Activated T-helper 1 cell treated with Interleukin-2 at 50 U/mL for 16 hours (primary cell): Measurements from ENCODE around the gene TSHZ1.

ENCODE experiments used
- DNase-seq: peaks from one replicate; pipeline ENCODE4 v3.0.0-alpha.2; 2020; ENCODE audit warnings: low read depth

Gene TSHZ1

DNA sequence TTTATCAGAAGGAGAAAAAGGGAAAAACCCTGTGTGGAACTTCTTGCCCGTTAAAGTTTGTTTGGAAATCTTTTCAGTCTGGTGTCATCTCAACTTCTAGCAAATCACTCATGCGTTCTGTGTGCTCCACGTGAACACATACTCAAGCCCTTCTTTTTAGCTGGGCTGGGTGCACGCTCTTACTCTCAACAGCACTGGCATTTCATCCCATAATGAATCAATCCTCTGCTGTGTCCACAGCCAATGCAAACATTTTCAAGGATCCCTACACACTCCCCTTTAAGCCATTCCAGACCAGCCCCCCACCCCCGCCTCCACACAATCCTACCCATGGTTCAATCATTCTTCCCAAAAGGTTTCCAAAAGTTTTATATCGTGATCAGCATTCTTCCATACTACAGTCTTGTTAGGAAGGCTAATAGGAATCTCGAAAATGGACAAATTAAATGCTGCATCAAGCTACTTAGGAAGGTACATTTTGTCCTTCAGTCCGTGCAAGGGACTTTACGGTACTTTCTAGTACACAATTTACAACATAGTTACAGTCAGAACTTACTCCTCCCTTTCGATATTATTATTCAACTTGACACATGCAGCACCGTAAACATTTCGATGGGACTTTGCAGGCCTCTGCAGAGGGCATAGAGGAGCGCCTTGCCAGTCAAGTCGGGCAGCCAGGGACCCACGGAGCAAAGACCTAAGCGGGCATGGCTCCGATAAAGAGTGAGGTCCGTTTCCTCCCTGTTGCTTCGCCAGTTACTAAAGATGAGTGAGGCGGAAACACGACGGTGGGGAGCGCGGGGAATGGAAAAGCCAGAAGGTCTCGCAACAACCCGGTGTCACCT lies 3.1 kb upstream of the TSHZ1 start:
- no peak for DNase-seq

DNA sequence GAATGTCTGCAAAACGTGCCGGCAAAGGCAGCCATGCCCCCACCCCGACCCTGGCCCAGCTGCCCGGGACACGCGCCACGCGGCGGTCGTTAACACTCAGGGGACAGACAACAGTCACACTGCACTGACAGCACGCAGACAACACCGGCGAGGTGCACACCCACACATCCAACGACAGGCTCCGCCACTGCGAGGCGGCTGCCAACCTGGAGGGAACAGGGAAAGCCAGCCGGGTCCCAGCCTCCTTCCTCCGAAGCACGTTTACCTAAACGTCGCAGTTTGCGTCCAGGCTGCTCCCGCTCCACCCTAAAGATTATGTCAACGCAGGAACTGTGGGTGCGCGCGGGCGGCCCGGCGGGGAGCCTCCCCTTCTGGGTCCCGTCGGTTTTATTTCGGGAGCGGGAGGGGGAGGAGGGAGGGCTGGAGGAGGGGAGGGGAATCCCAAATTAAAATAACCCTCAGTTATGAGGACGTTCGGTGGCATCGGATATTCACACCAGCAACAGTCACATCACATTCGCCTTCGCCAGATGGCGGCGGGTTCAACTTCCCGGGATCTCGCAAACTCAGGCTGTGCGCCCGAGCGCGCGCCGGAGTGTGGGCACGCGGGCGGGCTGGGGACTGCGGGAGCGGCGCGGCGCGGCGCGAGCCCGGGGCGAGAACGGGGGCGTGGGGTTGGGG lies 2.3 kb upstream of the TSHZ1 start:
- DNase-seq = peak; percentile 20

DNA sequence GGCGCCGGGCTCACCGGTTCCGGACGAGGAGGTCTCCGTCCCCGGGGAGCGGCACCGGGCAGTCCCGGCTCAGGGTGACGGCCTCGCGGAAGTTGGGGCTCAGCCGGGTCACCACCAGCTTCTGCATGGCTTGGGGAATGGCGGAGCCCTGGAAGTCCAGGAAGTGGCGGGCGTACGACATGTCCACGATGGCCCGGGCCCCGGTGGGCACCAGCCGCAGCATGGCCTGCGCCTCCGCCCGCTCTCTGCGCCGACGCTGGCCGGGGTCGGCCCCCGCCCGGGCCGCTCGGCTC lies 1.8 kb upstream of the TSHZ1 start:
- no peak for DNase-seq

DNA sequence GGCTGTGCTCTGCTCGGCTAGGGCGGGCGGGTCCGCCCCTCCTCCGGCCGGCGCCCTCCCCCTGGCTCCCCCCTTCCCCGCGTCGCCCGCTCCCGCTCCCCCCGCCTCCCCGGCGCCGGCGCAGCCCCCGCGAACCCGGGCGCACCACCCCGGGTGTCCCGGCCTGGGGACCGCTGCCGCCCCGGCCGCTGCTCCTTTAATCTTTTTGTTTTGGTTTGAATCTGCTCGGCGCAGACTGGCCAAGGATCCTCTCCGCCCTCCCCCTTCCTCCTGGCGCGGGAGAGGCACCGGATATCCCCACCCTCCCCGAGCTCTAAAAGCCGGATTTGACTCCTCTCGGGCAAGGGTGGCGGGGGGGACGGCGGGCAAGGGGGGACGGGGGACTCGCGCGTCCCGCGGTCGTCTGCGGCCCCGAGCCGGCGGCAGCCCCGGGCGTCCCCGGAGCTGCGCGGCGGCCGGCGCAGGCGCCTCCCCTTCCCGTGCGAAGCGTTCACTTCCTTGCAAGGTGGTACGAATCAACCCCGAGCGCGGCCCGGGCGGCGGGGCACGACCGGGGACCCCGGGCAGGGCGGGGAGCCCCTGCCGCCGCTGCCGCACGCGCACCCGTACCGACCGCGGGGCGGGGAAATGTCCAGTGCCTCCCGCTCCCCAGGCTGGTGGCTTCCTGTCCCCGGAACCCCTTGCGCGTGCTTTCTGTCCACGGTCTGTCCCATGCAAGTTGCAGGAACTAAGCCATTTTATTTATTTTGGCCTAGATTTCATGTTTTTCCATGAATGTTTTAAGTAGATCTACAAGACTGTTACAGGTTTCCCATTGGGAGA lies 1.3 kb upstream of the TSHZ1 start, which contains the start of gene PTGR3:
TSS of gene PTGR3 (minus strand) at position 11 of the 822 bp plus-strand sequence. CDS start 81 bp downstream, outside the sequence.
- DNase-seq = peak; percentile 69

DNA sequence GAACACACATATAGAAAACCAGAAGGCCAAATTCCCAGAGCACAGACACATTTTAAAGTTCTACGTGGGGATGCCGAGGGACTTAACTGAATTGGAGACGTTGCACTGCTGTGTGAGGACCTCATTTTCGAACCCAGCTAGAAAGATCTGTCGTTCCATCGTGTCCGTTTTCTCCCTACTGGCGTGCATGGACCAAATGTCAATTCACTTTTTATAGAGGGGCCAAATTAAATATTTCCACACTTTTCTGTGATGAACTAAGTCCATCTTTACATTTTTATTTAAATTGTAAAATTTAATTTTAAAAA lies 692 bp upstream of the TSHZ1 start:
- no peak for DNase-seq

DNA sequence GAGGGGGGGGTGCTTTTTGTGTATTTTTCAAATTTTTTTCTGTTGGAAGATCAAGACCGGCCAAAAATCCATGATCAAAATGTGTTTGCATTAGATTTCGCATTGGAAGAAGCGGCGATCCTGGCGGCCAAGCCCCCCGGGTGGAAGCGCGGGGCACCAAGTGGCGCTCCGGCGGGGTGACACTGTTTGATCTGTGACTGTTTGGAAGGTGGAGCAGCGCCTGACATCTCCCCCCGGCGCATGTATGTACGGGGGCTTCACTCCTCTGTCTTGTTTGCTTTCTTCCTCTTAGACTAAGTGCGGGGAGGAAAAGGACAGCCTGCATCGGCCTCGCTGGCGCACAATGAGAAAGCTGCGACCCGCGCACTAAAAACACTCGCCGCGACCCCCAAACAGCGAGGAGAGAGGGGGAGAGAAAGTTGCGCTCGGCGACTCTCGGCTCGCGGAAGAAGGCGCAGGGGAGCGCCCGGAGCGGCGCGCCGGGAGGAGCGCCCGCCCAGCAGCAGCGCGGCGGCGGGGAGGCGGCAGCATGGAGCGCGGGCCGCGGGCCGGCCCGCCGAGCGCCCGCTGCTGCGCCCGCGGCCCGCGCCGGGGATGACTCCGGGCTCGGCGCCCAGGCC lies 515 bp downstream of the TSHZ1 start:
- DNase-seq = no peak

DNA sequence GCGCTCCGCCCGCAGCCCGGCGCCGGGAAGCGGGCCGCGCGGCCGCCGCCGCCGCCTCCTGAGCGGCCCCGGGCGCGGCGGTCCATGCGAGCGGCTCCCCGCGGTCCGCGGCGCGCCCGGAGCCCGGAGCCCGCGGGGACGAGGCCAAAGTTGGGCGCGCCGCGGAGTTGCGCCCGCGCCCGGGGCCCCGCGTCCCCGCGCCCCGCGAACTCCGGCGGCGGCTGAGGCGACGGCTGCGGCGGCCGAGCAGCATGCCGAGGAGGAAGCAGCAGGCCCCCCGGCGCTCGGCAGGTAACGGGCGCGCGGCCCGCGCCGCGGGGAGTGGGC lies 992 bp downstream of the TSHZ1 start:
- DNase-seq = no peak

DNA sequence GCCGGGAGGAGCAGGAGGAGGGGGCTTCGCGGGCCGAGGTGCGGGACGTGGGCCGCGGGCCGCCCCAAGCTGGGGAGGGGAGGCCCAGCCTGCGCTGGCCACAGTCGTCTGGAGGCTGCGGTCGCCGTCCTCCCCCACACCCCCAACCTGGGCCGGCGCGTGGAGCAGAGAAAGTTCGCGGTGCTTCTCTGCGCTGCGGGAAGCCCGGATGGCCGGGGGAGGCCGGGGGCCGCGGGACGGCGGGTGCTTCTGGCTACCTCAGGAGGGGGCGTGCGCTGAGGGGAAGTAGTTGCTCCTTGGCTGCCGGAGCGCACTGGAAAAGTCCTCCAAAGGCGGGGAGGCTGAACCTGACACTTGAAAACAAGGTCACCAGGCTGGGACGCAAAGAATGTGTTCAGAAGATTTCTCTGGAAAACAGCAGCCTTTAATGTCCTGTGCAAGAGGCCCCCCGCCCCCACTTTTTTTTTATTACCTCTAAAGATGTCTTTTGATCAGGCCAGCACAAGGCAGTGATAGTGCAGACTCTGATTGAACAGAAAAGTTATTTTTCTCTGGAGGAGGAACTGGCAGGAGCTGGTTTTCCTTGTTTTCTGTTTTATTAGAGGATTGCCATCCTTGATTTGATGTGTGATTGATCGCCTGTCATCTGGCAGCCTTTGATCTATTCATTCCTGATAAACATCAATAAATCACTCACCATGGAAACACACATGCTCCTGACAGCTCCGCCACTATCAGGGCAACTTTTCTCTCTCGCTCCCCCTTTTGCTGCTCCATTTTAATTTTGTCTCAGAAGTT lies 1.6 kb downstream of the TSHZ1 start:
- DNase-seq = no peak

DNA sequence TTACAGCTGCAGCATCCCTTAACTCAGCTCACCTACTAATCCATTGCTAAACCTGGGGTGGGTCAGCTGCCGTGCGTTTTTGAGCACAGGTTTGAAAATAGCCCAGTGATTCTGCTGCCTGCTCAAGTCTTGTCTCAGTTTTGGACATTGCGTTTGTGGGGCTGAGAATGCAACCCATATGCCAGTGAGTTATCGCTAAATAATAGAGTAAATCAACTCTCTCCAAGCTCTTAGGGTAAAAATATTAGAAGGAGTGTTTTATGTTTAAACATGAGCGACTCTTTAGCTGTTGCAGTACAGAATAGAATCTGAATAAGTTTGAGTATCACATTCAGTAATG lies 2.1 kb downstream of the TSHZ1 start:
- DNase-seq = no peak

DNA sequence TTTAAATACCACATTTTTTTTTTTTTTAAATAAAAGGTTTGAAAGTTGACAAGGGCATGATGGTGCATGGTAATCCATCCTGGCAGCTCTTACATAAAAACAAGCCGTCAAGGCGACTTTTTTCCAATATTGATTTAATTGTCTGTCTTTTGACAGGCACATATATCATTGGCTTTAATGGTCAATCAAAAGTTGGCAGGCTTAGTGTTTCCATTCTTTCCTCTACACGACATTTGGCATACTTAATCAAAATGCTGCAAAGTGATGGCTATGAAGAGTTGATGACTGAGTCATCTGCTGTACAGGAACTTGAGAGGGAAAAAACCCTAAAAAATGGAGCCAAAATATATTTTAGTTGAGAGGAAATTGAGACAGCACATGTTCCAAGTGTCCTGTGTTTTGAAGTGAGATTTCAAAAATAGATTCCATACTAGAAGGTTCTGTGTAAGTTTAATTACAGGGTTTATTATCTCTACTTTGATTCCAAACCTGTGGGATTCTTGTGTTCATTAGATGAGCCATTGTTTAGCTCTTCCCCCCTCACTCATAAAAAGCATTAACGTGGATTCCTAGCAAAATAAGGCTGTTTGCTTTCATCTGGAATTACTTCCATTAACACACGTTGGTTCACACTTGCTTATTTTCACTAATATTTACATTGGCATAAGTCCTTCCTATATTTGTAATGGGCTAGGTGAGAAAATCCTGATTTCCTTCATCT lies 3.2 kb downstream of the TSHZ1 start:
- no peak for DNase-seq

DNA sequence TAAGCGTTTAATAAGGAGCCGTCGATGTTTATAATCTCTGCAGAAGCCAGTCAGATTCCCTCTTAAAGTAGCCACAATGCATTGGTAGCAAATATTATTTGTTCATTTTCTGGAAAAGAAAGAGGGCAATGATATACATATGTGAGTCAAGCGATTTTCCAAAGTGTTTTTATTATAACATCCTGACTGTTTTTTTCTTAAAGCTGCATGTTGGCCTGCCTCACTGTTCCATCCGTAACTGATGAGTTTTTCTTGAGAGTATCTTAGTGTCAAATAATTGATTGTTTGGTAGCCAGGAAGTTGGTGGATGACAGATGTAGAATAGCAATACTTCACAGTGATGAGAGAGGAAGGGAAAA lies 3.7 kb downstream of the TSHZ1 start:
- no peak for DNase-seq

DNA sequence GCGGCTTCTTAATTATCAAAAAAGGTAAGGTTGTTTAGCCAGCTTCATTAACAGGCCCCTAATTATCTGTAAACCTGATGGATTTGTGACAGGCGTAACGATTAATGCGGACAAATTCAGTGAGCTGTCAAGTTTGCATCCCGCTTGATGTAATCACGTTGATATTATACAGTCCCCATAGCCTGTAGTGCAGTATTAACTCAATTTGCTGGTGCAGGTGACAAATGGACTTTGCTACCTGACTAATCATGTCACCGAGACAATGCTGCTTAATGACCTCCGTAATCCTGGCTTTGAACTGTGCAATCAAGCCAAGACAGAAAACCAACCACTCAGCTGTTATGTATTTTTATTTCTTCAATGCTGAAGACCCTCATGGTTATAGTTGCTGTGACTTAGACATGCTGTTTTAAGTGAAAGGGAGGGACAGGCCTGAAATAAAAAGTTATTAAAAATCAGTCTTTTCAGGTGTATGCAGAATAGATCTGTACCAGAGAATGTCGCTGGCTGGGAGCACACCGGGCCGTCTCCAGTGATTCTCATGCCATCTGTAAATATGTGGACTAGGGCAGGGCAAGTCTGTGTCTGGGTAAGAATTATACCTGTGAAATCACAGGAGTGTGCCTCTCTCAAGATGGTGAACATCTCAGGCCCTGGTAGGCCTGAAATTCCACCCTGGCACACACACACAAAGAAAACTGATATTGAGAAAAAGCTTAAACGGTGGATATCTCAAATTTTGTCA lies 4.3 kb downstream of the TSHZ1 start:
- no peak for DNase-seq

DNA sequence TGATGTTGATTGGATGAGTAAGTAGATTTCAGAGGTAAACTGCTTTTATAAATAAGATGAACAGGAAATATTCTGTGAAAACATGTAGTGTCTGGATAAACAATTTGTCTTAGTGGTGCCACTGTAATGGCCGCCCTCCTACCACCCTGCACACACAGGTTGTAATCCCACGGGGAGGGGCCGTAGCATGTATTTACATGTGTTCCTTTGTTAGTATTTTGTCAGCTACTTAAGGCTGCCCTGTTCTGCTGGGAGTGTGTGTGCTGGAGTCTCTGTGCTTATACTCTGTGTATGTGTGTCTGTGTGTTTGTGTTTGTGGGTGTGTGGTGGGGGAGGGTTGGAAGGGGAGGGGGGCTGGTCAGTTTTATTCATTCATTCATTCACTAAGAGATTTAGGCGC lies 5.1 kb downstream of the TSHZ1 start:
- DNase-seq = no peak

DNA sequence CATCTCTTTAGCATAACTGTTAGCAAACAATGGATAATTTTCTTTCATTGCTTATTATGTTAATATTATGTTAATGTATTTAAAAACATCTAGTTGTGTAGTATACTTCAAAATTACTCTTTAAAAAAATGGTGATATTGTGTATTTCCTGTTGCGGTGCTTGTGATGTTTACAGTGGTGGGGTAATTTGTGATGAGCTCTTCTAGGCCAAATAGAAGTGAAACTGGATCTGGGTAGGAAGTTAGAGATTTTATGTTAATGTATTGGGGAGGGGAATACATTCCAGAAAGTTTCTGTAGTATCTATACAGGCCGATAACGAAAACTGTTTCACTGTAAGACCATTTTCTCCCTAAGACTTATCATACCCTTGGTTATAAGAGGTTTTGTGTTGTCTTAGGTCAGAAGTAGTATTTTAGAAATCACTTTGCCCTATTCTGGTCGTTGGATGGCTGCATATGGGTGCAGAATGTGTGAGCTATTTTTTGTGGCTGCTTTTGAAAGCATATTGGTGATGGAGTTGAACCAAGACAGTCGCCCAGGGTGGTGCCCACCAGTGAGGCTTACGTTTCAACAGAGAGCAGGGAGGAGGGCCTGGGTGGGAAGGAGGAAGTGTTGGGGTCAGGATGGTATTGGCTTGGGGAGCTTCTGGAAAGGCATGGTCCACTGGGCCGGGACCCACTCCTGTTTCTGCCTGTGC lies 5.8 kb downstream of the TSHZ1 start:
- DNase-seq = no peak

DNA sequence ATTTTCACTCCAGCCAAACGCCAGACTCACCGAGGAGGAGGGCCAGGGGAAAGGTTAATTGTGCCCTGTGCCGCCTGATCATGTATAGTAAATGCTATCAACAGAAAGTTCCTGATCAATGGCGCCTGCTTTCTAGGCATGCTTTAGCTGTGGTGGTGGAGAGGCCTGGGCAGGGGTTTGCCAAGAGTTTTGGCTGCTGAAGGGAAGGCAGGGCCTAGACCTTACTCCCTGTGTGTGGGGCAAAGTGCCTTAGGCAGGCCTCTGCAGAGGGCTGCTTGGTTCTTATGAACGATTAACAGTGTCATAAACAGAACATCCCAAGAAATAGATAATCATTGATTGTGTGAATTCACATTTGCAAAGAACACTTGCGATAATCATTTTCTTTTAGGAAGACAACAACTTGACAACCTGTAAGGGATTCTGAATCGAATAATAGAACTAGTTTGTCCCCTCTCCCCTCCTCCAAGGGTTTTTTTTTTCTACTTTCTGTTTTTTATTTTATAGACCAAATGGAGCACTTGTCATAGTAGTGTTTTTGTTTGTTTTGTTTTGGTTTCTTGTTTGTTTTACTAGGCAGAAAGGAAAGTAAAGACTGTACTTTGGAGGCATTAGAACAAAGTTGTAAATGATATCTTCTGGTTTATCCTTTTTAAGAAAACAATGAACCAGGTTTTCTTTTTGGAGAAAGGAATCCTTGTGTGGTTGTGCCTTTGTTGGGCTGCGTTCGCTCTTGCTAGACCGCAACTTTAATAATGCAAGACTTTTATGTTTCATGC lies 6.5 kb downstream of the TSHZ1 start:
- no peak for DNase-seq

DNA sequence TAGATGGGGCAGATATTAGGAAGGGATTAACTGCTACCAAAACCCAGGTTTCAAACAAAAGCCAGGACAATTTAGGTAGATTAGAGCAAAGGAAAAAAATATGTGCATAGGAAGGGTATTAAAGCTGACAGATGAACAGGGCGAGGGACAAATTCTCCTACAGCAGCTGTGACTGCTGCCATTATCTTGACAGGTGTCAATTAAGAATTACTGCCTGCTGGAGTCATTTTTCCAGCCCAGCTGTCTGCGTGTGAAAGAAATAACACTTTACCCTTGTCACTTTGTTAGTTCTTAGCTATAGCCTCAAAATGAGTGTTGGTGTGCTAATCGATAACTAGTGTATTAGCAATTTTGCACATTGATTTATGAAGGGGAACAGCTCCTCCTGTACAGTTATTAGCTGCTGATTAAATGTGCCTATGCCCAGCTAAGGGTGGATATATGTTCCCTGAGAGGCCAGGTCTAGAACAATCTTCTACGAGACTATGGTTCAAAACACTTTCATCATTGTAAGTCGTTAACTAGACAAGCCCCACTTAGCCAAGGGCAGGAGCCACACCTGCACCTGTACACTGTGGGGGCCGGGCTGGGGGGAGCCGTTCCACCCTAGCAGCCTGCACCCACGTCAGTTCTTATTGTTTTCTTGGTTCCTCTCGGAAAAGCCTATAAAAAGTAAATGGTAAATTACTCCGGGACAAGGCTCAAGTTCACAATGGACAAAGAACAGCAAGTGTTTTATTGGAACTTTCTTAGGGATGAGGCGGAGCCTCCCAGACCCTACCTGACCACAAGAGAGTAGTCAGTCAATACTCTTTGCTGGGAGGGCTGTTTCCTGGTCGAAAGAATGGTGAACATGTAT lies 7.7 kb downstream of the TSHZ1 start:
- DNase-seq = no peak

DNA sequence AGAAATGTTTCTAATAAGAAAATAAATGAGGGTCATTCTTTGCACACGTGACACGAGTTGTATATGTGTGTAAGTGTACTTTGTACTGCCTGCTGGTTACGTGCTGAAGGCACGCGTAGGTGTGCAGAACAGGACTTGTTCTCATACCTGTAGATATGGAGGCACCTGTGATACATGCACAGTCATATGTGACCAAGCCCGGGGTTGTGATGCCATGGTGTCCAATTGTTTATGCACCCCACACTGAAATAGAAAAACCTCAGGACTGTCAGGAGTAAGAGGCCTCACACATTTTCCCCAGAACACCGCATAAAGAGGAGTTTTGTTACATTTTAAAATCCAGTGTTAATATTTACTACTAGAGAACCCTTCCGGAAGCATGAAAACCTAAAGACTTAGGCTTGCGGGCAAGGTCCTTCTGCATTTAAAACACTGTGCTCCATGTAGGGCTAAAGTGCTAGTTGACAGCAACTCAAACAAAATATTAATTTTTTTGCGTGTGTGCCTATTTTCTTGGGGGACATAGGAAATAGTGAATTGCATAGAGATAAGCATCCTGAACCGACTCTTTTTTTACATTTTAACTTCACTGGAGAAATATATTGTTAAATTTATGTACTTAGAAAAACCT lies 9.3 kb downstream of the TSHZ1 start:
- no peak for DNase-seq
